Measurements from ENCODE around the gene SORCS1. TPM values are rescaled to one million over a fixed set of nuclear protein-coding genes. Genes with fewer than 3 reads are reported as not detected.

Gene SORCS1
- polyA plus RNA-seq, 3 donors, result 0.09 TPM; not detected in 2

DNA sequence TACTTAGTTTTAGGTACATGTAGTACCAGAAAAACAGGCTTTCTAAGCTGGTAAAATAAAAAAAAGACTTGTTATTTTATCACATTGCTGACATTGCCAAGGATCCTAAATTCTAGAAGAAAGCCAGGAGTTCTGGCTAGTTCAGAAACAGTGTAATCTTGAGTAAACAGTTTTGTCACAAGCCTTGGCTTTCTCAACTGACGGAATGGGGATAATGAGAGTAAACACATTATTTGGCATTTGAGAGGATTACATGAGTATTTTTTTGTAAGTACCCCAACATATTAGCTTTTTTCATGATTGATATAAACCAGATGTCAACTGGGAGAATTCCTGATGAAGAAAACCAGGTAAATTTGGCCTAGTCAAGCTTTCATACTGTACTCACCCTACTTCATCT lies 269.8 kb downstream of the SORCS1 start:
- no peak overlapping the region for H3K4me2 ChIP-seq (replicated peaks; ENCODE audit: extremely low read depth, low read length, poor library complexity, severe bottlenecking)
- Mint-ChIP-seq H3K36me3 (no peaks in the 10 kb centered on the region), H3K4me3 (no peak overlapping the region), H3K27ac (no peak overlapping the region), H3K4me1 (no peaks in the 10 kb centered on the region), H3K27me3 (ENCODE audit: low read depth in 3 of 3) (peaks cover 1 to 5% (median 2%) of the 10 kb centered on the region in 3 donors), H3K9me3 (peaks cover 0 to 8% (median 2%) of the 10 kb centered on the region in 7 donors)
- no peaks in the 10 kb centered on the region for H3K9me3 ChIP-seq (replicated peaks in 1 of 2; ENCODE audit: control insufficient read depth in 1 of 2, insufficient read depth in 1 of 2, low read length in 2 of 2)
- no peak overlapping the region for H3K27ac ChIP-seq (ENCODE audit: low read depth in 1 of 2, low read length in 2 of 2)
- no peaks in the 10 kb centered on the region for H3K27me3 ChIP-seq (ENCODE audit: control insufficient read depth in 2 of 2, insufficient read depth in 2 of 2, low read length in 2 of 2)
- intact Hi-C loops (cut with micrococcal nuclease), result no loop called here
- H3K4me3 ChIP-seq (replicated peaks in 1 of 3; ENCODE audit: low read depth in 2 of 3, low read length in 3 of 3), result no peak overlapping the region
- H2AFZ ChIP-seq (ENCODE audit: insufficient read depth, low read depth, low read length, poor library complexity, severe bottlenecking), result no peak overlapping the region
- H3K36me3 ChIP-seq (replicated peaks in 1 of 2; ENCODE audit: control insufficient read depth in 1 of 2, insufficient read depth in 2 of 2, low read length in 2 of 2), result no peaks in the 10 kb centered on the region
- H3K79me2 ChIP-seq (ENCODE audit: insufficient read depth, low read length), result no peaks in the 10 kb centered on the region
- DNase-seq, result no peak
- TF ChIP-seq, protein P1, sequence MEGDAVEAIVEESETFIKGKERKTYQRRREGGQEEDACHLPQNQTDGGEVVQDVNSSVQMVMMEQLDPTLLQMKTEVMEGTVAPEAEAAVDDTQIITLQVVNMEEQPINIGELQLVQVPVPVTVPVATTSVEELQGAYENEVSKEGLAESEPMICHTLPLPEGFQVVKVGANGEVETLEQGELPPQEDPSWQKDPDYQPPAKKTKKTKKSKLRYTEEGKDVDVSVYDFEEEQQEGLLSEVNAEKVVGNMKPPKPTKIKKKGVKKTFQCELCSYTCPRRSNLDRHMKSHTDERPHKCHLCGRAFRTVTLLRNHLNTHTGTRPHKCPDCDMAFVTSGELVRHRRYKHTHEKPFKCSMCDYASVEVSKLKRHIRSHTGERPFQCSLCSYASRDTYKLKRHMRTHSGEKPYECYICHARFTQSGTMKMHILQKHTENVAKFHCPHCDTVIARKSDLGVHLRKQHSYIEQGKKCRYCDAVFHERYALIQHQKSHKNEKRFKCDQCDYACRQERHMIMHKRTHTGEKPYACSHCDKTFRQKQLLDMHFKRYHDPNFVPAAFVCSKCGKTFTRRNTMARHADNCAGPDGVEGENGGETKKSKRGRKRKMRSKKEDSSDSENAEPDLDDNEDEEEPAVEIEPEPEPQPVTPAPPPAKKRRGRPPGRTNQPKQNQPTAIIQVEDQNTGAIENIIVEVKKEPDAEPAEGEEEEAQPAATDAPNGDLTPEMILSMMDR (IDR thresholded peaks at IDR 0.05), result no peak
- H3K4me1 ChIP-seq (ENCODE audit: control insufficient read depth in 1 of 2, insufficient read depth in 2 of 2, low read length in 2 of 2), result no peaks in the 10 kb centered on the region
- no peaks in the 10 kb centered on the region for H4K20me1 ChIP-seq (ENCODE audit: insufficient read depth, low read length)
- no CpG with 5 or more reads among the region's 1 CpG for WGBS (ENCODE audit: insufficient coverage)
- no peak overlapping the region for H3K9ac ChIP-seq (ENCODE audit: insufficient read depth, low read length, poor library complexity, severe bottlenecking)

DNA sequence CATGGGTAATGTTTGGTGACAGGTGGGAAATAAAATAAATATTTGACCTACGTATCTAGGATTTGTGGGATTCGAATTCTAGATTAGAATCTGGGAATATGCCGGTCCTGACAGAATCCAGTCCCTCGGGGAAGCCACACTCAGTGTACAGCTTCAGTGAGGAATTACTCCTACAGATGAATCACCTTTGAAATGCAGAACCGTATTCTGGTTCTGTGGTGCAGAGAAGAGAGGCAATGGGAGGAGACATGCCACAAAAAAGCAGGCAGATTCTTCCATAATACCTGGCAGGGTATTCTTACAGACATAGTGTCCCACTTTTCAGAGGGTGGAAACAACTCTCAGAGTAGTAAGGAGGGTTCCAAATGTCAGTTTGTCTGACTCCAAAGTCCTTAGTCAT lies 286.9 kb downstream of the SORCS1 start:
- H3K27ac Mint-ChIP-seq, result no peak overlapping the region
- WGBS (ENCODE audit: insufficient coverage), result 93% methylated on average over 4 of the region's 5 CpGs
- TF ChIP-seq, protein P1 (IDR thresholded peaks at IDR 0.05), result no peak

More for the DNA sequence above, 286.9 kb downstream of the SORCS1 start:
- no peak overlapping the region for H3K9ac ChIP-seq (ENCODE audit: insufficient read depth, low read length, poor library complexity, severe bottlenecking)
- no peaks in the 10 kb centered on the region for H3K36me3 Mint-ChIP-seq
- H3K27me3 Mint-ChIP-seq (ENCODE audit: low read depth in 3 of 3), result peaks cover 0 to 2% (median 0%) of the 10 kb centered on the region in 3 donors
- H3K9me3 ChIP-seq (replicated peaks in 1 of 2; ENCODE audit: control insufficient read depth in 1 of 2, insufficient read depth in 1 of 2, low read length in 2 of 2), result no peaks in the 10 kb centered on the region
- no peaks in the 10 kb centered on the region for H3K4me1 Mint-ChIP-seq
- DNase-seq, result no peak
- H4K20me1 ChIP-seq (ENCODE audit: insufficient read depth, low read length), result no peaks in the 10 kb centered on the region
- intact Hi-C loops (cut with micrococcal nuclease), result no loop called here
- H3K27me3 ChIP-seq (ENCODE audit: control insufficient read depth in 2 of 2, insufficient read depth in 2 of 2, low read length in 2 of 2), result no peaks in the 10 kb centered on the region
- H3K27ac ChIP-seq (ENCODE audit: low read depth in 1 of 2, low read length in 2 of 2), result no peak overlapping the region
- H3K36me3 ChIP-seq (replicated peaks in 1 of 2; ENCODE audit: control insufficient read depth in 1 of 2, insufficient read depth in 2 of 2, low read length in 2 of 2), result no peaks in the 10 kb centered on the region
- H3K79me2 ChIP-seq (ENCODE audit: insufficient read depth, low read length), result no peaks in the 10 kb centered on the region
- H2AFZ ChIP-seq (ENCODE audit: insufficient read depth, low read depth, low read length, poor library complexity, severe bottlenecking), result no peak overlapping the region
- H3K9me3 Mint-ChIP-seq, result peaks cover 0 to 5% (median 0%) of the 10 kb centered on the region in 7 donors
- no peak overlapping the region for H3K4me3 Mint-ChIP-seq
- no peaks in the 10 kb centered on the region for H3K4me1 ChIP-seq (ENCODE audit: control insufficient read depth in 1 of 2, insufficient read depth in 2 of 2, low read length in 2 of 2)
- H3K4me3 ChIP-seq (replicated peaks in 1 of 3; ENCODE audit: low read depth in 2 of 3, low read length in 3 of 3), result no peak overlapping the region
- H3K4me2 ChIP-seq (replicated peaks; ENCODE audit: extremely low read depth, low read length, poor library complexity, severe bottlenecking), result no peak overlapping the region

Measured in CD14-positive monocyte (primary cell).